HuH-7.5 (cell line): ENCODE results near the gene NR2F1-AS1.

Source experiments
- DNase-seq: peaks from one replicate; pipeline ENCODE4 v3.0.0; 2011; ENCODE audit warnings: low spot score

Gene NR2F1-AS1

GRCh38 chr5:93385655-93386054 lies 195.4 kb downstream of the NR2F1-AS1 start:
- DNase-seq: no peak

- no peak for DNase-seq
Observed at GRCh38 chr5:93384995-93385394, 196.0 kb downstream of the NR2F1-AS1 start.

DNA sequence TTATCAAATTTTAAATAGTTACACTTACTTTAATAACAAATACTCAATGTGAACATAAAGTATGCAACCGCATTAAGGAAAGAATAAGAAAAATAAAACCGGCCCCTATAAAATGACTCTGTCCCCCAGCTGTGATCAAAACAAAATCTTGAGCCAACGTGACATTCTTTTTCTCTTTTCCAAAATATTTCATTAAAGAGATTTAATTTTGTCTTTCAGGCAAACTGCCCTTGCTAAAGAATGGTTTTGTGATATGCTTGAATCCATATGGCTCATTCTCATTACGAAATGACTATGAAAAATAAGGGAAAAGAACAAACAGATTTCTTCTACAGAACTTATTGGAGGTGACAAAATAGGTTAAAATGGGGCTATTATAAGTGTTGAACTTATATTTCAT lies 197.0 kb downstream of the NR2F1-AS1 start:
- DNase-seq: no peak

- DNase-seq: no peak
Observed at GRCh38 chr5:93382188-93382825, 198.7 kb downstream of the NR2F1-AS1 start.

- no peak for DNase-seq
Observed at GRCh38 chr5:93381057-93381456, 200.0 kb downstream of the NR2F1-AS1 start.

GRCh38 chr5:93378073-93378472 lies 202.9 kb downstream of the NR2F1-AS1 start:
- DNase-seq: no peak

- DNase-seq: no peak
Observed at GRCh38 chr5:93371893-93372292, 209.1 kb downstream of the NR2F1-AS1 start.

GRCh38 chr5:93364378-93364777 lies 216.6 kb downstream of the NR2F1-AS1 start:
- no peak for DNase-seq

GRCh38 chr5:93360436-93361088 lies 220.5 kb downstream of the NR2F1-AS1 start:
- no peak for DNase-seq

DNA sequence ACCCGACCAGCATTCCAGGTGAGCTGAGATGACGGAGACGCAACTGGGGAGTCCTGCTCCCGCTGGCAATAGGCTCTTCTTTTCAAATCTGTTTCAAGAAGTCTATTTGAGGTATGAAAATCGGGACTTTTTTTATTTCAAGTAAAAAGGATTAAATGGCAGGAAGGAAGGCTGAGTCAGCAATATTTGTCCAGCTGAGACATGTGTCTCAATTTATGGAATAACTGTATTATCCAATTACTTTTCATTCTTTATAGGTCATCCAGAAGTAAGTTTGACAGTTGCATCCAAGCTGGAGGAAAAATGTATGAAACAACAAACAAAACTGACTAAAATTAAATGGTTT lies 221.1 kb downstream of the NR2F1-AS1 start:
- DNase-seq: no peak
